Uterus (tissue), 4 donors: ENCODE measurements around the gene MS4A18. TPM values are rescaled to one million over a fixed set of nuclear protein-coding genes. Genes with fewer than 3 reads are reported as not detected.
"Not testable (repeated sequence)": the region's sequence is repeated elsewhere in the genome, so short reads cannot be mapped to it uniquely, and the experiment has no call there.

Experiments
- DNase-seq, 2 donors: peaks; one replicate each; pipeline ENCODE4 v3.0.0-alpha.2; 2019 to 2020
- H3K27ac ChIP-seq, 2 donors: fragments of 200-600 bp; sonication (generic); 1 replicate in 1 of 2; 2 replicates in 1 of 2; pipeline ENCODE4 v1.5.1; 2016 to 2018
- H3K27me3 ChIP-seq, 2 donors: fragments of 200-600 bp; sonication (generic); one replicate each; pipeline ENCODE4 v1.5.1; 2018 to 2019; ENCODE audit warnings: control low read depth in 1 of 2
- H3K36me3 ChIP-seq, 2 donors: fragments of 200-600 bp; sonication (generic); one replicate each; pipeline ENCODE4 v1.5.1; 2019; ENCODE audit warnings: control low read depth in 1 of 2
- H3K4me1 ChIP-seq, 2 donors: fragments of 200-600 bp; sonication (generic); one replicate each; pipeline ENCODE4 v1.5.1; 2018 to 2019; ENCODE audit warnings: control low read depth in 1 of 2
- H3K4me3 ChIP-seq, 2 donors: fragments of 200-600 bp; sonication (generic); 1 replicate in 1 of 2; 2 replicates in 1 of 2; pipeline ENCODE4 v1.5.1; 2018 to 2019; ENCODE audit warnings: mild to moderate bottlenecking in 1 of 2
- H3K9me3 ChIP-seq, 2 donors: fragments of 200-600 bp; sonication (generic); one replicate each; pipeline ENCODE4 v1.5.1; 2019; ENCODE audit warnings: control low read depth in 1 of 2
- CTCF ChIP-seq, 4 experiments: fragments of 200-600 bp in 2 of 4; fragments of 450-650 bp in 2 of 4; sonication (generic) in 2 of 4; IDR thresholded peaks; one replicate each; pipeline ENCODE4 v1.5.1; 2016 to 2019; ENCODE audit warnings: antibody characterized with exemption in 4 of 4, mild to moderate bottlenecking in 2 of 4, moderate library complexity in 1 of 4
- POLR2A ChIP-seq, 2 donors: fragments of 450-650 bp; IDR thresholded peaks; one replicate each; pipeline ENCODE4 v1.6.1; 2016; ENCODE audit warnings: antibody characterized with exemption in 2 of 2, mild to moderate bottlenecking in 1 of 2, moderate library complexity in 1 of 2
- intact Hi-C: fragments of 100-400 bp; cut with DNase I; formaldehyde crosslinking; loops from one replicate; pipeline ENCODE4 v1.15.1; 2023; ENCODE audit warnings: low total_unique reads
- total RNA-seq, 4 donors: library from RNA; depleted of rRNA in 3 of 4; stranded (reverse); fragments of >200 nt in 3 of 4; gene quantifications; one replicate each; pipeline versions ENCODE4 v1.1.0 to v1.2.4, GENCODE V29; 2014 to 2023
- donor health status: DM: yes; HTN: yes; CAD: no.

MS4A18 gene
- total RNA-seq, 4 donors from 2014 or later, result not detected

GRCh38 chr11:60753309-60753708, 28.8 kb downstream of the MS4A18 start:
- no peak for TF ChIP-seq CTCF (IDR thresholded peaks at IDR 0.05)
- no peak for TF ChIP-seq POLR2A (IDR thresholded peaks at IDR 0.05)
- no peak overlapping the region for H3K4me3 ChIP-seq
- DNase-seq, result no peak
- H3K9me3 ChIP-seq, result no peaks in the 10 kb centered on the region
- no peaks in the 10 kb centered on the region for H3K36me3 ChIP-seq
- H3K27ac ChIP-seq, result no peak overlapping the region
- no peaks in the 10 kb centered on the region for H3K4me1 ChIP-seq
- no peaks in the 10 kb centered on the region for H3K27me3 ChIP-seq
- intact Hi-C loops, result no loop called here

GRCh38 chr11:60754887-60755286, 30.4 kb downstream of the MS4A18 start:
- H3K27ac ChIP-seq, result no peak overlapping the region
- DNase-seq, result no peak

DNA sequence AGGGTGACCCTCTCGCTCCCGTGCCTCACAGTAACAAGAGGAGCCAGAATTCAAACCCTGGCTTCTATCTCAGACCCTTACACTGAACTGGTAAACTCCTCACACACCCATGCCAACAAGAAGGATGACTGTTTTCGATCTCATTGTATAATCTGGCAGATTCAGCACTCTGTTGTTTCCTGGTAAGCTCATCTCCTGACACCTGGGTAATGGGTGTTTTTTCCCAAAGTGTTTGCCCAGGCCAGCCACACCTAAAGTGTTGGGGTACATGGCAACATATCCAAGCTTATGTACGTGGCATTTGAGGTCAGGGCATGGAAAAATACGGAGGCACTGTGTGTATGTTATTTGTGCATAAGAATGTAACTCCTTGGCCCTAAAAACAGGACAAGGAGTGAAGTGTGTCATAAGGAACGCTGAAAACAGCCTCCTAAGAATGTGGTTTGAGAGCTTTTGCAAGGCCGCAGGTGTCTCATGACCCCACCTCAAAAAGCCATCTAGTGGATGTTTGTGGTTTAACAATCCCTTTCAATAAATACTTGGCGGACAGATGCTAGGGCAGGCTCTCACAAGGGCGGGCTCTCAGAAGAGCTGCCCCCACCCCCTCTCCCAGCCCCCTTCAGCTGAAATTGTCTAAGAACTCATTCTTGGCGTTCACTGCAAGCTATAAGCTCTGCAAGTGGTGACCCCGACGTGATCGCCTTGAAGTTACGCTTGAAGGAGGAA, 31.9 kb downstream of the MS4A18 start, which contains the start of gene MS4A15:
Gene MS4A15 (plus strand): TSS at position 561 of the 726 bp plus-strand sequence. CDS start 6,867 bp downstream, outside the sequence.
- H3K36me3 ChIP-seq, result no peaks in the 10 kb centered on the region
- H3K9me3 ChIP-seq, result no peaks in the 10 kb centered on the region
- no peak within 1 kb of the TSS for H3K4me3 ChIP-seq
- no peaks in the 10 kb centered on the region for H3K27me3 ChIP-seq
- intact Hi-C loops, result no loop called here
- H3K4me1 ChIP-seq, result no peaks in the 10 kb centered on the region
- no peak for TF ChIP-seq CTCF (IDR thresholded peaks at IDR 0.05)
- H3K27ac ChIP-seq, result no peak within 1 kb of the TSS
- no peak for DNase-seq

More at GRCh38 chr11:60754887-60755286, 30.4 kb downstream of the MS4A18 start:
- Histone ChIP-seq H3K27me3 (no peaks in the 10 kb centered on the region), H3K36me3 (no peaks in the 10 kb centered on the region), H3K4me3 (no peak overlapping the region), H3K4me1 (no peaks in the 10 kb centered on the region), H3K9me3 (no peaks in the 10 kb centered on the region)
- intact Hi-C loops, result no loop called here
- TF ChIP-seq POLR2A (IDR thresholded peaks at IDR 0.05), result no peak

DNA sequence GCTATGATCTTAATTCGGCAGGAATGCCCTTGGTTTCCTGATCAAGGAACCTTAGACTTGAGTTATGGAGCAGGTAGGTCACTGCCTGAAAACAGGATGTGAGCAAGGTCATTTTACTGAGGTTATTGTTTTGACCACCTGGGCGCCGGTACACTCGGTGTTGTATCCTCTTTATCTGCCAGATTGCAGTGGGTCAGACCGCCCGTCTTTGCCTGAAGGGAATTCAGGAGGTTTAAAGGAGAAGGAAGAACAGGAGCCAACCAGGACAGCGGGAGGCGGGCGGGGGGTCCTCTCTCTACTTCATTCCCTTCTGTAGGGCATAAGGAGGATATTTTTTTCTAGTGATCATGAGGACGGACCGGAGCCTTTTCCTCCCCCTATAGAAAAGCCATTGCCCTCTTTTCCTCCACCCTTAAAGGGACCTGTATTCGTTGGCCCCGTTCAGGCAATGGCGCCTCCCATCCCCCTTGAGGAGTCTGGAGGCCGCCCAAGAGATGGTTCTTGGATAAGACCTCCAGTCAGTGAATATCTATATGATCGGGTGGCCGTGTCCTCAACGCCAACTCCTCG, 32.8 kb downstream of the MS4A18 start:
- Histone ChIP-seq H3K4me1 (no peaks in the 10 kb centered on the region), H3K36me3 (no peaks in the 10 kb centered on the region), H3K27ac (no peak overlapping the region), H3K9me3 (no peaks in the 10 kb centered on the region), H3K4me3 (no peak overlapping the region), H3K27me3 (no peaks in the 10 kb centered on the region)
- TF ChIP-seq POLR2A (IDR thresholded peaks at IDR 0.05), result no peak
- TF ChIP-seq CTCF (IDR thresholded peaks at IDR 0.05), result no peak
- no peak for DNase-seq
- intact Hi-C loops, result no loop called here

- DNase-seq, result not testable (repeated sequence)
Observed at GRCh38 chr11:60758671-60759070, 34.2 kb downstream of the MS4A18 start.

DNA sequence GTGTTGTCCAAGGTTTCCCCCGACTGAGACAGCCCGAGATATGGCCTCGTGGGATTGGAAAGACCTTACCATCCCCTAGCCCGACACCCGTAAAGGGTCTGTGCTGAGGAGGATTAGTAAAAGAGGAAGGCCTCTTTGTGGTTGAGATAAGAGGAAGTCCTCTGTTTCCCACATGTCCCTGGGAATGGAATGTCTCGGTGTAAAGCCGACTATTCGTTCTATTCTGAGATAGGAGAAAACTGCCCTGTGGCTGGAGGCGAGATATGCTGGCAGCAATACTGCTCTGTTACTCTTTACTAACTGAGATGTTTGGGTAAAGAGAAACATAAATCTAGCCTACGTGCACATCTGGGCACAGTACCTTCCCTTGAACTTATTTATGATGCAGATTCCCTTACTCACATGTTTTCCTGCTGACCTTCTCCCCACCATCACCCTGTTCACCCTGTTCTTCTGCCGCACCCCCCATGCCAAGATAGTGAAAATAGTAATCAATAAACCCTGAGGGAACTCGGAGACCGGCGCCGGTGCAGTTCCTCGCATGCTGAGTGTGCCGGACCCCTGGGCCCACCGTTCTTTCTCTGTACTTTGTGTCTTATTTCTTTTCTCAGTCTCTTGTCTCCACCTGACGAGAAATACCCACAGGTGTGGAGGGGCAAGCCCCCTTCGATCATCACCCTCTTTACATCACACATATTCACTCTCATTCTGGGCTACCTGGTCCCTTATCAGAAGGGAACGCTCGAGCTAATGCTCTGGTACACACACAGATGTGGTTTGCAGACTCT, 35.1 kb downstream of the MS4A18 start:
- H3K36me3 ChIP-seq, H3K9me3 ChIP-seq, H3K27me3 ChIP-seq, DNase-seq, H3K4me3 ChIP-seq, H3K4me1 ChIP-seq, H3K27ac ChIP-seq, intact Hi-C loops: not testable (repeated sequence)

More at GRCh38 chr11:60758671-60759070, 34.2 kb downstream of the MS4A18 start:
- H3K27ac ChIP-seq, H3K4me3 ChIP-seq, H3K36me3 ChIP-seq, H3K4me1 ChIP-seq, intact Hi-C loops, H3K27me3 ChIP-seq, H3K9me3 ChIP-seq: not testable (repeated sequence)
